T-helper 1 cell treated with Interleukin-12 subunit alpha and Interleukin-12 subunit beta and Interleukin-4 antibody, amounts not matched to agents 30 ng/mL and 1 ng/mL, for 36 hours (primary cell): ENCODE data around the gene FTMT. TPM values are rescaled to one million over a fixed set of nuclear protein-coding genes. Genes with fewer than 3 reads are reported as not detected.
"Not testable (repeated sequence)": the region's sequence is repeated elsewhere in the genome, so short reads cannot be mapped to it uniquely, and the experiment has no call there.

Source experiments
- intact Hi-C: fragments of 100-400 bp; cut with micrococcal nuclease; formaldehyde crosslinking; loops from one replicate; pipeline ENCODE4 v1.15.1; 2024
- total RNA-seq: library from RNA; stranded (reverse); gene quantifications from 2 replicates; pipeline ENCODE4 v1.2.3, GENCODE V29; 2022

The FTMT gene
- total RNA-seq: not detected in 2 replicates

GRCh38 chr5:121851643-121852574 lies at the start of gene FTMT:
Gene FTMT, plus strand, starts transcription at chr5:121851882. Its CDS starts 82 bp downstream, at chr5:121851964.
- intact Hi-C loops: no loop called here

- intact Hi-C loops: not testable (repeated sequence)
These were observed 46.4 kb upstream of the FTMT start for GRCh38 chr5:121805251-121805650.

GRCh38 chr5:121805911-121806310 lies 45.8 kb upstream of the FTMT start:
- intact Hi-C loops: no loop called here

- intact Hi-C loops: no loop called here
These were observed 35.5 kb upstream of the FTMT start for GRCh38 chr5:121816164-121816563.

- intact Hi-C loops: no loop called here
These were observed 31.9 kb upstream of the FTMT start for GRCh38 chr5:121819682-121820261.

- intact Hi-C loops: no loop called here
These were observed 18.1 kb upstream of the FTMT start for GRCh38 chr5:121833617-121834016.

- intact Hi-C loops: no loop called here
These were observed 17.7 kb upstream of the FTMT start for GRCh38 chr5:121834021-121834420.

- intact Hi-C loops: no loop called here
These were observed 9.8 kb upstream of the FTMT start for GRCh38 chr5:121841892-121842291.

- intact Hi-C loops: no loop called here
These were observed 1.4 kb upstream of the FTMT start for GRCh38 chr5:121850272-121850671.

GRCh38 chr5:121853850-121854249 lies 2.2 kb downstream of the FTMT start:
- intact Hi-C loops: no loop called here

- intact Hi-C loops: no loop called here
These were observed 11.1 kb downstream of the FTMT start for GRCh38 chr5:121862801-121863200.

- intact Hi-C loops: no loop called here
These were observed 12.1 kb downstream of the FTMT start for GRCh38 chr5:121863753-121864285.

- intact Hi-C loops: no loop called here
These were observed 15.7 kb downstream of the FTMT start for GRCh38 chr5:121867403-121867802.

GRCh38 chr5:121870489-121870888 lies 18.8 kb downstream of the FTMT start:
- intact Hi-C loops: no loop called here

GRCh38 chr5:121872856-121873255 lies 21.2 kb downstream of the FTMT start:
- intact Hi-C loops: no loop called here

- intact Hi-C loops: no loop called here
These were observed 21.7 kb downstream of the FTMT start for GRCh38 chr5:121873409-121873808.

- intact Hi-C loops: no loop called here
These were observed 33.9 kb downstream of the FTMT start for GRCh38 chr5:121885630-121886029.

GRCh38 chr5:121887727-121888126 lies 36.0 kb downstream of the FTMT start:
- intact Hi-C loops: no loop called here

- intact Hi-C loops: no loop called here
These were observed 38.7 kb downstream of the FTMT start for GRCh38 chr5:121890297-121890858.

GRCh38 chr5:121897341-121897740 lies 45.7 kb downstream of the FTMT start:
- intact Hi-C loops: no loop called here

- intact Hi-C loops: no loop called here
These were observed 47.7 kb downstream of the FTMT start for GRCh38 chr5:121899346-121899745.
